HK-2 (cell line): Measurements from ENCODE around the gene CCDC171.
"Not testable (repeated sequence)": the region's sequence is repeated elsewhere in the genome, so short reads cannot be mapped to it uniquely, and the experiment has no call there.

ENCODE experiments used
- DNase-seq: peaks from one replicate; pipeline ENCODE4 v3.0.0-alpha.2; 2018; ENCODE audit not compliant: unreplicated experiment

CCDC171 gene

GRCh38 chr9:15570769-15571168, 17.9 kb downstream of the CCDC171 start:
- no peak for DNase-seq

DNA sequence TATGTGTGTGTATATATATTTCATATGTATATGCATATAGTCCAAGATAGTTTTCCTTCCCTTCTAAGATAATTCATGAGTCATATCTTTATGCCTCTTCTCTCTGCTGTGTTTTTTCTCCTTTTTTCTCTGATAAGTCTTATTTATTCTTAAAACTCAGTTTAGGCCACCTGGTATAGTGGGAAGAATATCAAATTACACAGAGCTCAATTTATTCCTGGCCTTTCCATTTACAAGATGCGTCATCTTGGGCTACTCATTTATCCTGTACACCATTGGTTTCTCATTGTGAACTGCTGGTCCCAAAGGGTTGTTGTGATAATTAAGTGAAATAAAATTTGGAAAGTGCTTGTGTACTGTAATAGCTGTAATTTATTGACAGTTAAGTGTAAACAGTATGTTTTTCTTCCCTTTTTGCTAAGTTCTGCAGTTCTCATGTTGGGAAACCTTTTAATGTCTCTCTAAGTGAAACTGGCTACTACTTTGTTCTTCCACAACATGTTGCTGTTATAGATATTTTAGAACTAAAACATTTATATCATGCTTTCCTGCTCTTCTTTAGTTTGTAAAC, 19.4 kb downstream of the CCDC171 start:
- no peak for DNase-seq

GRCh38 chr9:15576350-15577050, 23.7 kb downstream of the CCDC171 start:
- no peak for DNase-seq

DNA sequence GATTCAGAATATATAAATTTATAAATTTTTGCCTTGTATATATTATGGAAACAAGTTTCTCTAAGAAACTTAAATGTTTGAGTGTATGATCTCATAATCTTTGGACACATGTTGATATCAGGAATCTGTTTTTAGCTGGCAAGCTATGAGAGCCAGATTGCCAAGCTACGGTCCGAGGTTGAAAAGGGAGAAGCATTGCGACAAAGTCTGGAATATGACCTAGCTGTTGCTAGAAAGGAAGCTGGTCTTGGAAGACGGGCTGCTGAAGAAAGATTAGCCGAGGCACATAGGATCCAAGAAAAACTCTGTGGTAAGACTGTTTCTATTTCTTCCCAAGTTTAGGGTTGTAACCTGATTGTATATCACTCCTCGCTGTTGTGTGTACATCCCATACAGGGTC, 25.9 kb downstream of the CCDC171 start:
- no peak for DNase-seq

DNA sequence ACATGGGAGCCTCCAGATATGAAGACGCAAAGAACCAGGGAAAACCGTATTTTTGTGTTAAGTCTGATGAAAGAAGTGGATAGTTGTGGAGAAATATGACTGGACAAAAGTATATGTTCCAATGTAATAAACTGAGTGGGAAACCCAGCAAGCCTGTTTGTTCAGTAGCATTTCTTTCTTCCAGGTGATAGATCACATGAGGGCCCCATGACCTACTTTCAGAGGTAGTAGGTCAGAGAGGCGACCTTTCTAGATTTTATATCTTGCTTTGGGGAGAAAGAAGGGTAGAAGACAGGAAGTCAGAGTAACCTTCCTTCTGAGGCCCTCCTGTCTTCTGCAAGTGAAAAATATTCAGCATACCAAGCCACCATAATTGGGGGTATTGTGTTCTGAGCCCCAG, 31.5 kb downstream of the CCDC171 start:
- DNase-seq = no peak

- no peak for DNase-seq
Measured at GRCh38 chr9:15592317-15592716, 39.5 kb downstream of the CCDC171 start.

DNA sequence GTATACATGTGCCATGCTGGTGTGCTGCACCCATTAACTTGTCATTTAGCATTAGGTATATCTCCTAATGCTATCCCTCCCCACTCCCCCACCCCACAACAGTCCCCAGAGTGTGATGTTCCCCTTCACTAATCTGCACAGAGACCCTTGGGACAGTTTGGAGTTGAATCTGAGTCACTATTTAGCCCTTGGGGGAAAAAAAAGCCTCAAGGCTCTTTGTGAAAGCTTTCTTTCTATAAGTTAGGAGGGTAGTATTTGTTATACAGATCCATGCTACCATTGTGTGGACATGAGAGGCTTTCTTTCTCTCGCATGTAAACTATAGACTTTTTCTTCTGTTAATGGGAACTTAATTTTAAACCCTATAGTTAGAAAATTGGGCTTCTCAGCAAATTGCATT, 40.1 kb downstream of the CCDC171 start:
- DNase-seq = not testable (repeated sequence)

- not testable (repeated sequence) for DNase-seq
Measured at GRCh38 chr9:15600666-15601330, 48.0 kb downstream of the CCDC171 start.

- DNase-seq = no peak
Measured at GRCh38 chr9:15606643-15607472, 54.0 kb downstream of the CCDC171 start.

- no peak for DNase-seq
Measured at GRCh38 chr9:15612962-15613361, 60.1 kb downstream of the CCDC171 start.

DNA sequence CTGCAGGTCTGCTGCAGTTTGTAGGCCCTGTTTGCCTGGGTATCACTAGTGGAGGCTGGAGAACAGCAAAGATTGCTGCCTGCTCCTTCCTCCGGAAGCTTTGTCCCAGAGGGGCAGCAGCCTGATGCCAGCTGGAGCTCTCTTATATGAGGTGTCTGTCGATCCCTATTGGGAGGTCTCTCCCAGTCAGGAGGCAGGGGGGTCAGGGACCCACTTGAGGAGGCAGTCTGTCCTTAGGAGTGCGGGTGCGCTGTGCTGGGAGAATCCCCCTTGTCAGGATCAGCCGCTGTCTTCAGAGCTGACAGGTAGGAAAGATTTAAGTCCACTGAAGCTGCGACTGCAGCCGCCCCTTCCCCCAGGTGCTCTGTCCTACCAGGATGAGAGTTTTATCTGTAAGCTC, 64.9 kb downstream of the CCDC171 start:
- no peak for DNase-seq

GRCh38 chr9:15618540-15619331, 65.9 kb downstream of the CCDC171 start:
- DNase-seq = no peak

DNA sequence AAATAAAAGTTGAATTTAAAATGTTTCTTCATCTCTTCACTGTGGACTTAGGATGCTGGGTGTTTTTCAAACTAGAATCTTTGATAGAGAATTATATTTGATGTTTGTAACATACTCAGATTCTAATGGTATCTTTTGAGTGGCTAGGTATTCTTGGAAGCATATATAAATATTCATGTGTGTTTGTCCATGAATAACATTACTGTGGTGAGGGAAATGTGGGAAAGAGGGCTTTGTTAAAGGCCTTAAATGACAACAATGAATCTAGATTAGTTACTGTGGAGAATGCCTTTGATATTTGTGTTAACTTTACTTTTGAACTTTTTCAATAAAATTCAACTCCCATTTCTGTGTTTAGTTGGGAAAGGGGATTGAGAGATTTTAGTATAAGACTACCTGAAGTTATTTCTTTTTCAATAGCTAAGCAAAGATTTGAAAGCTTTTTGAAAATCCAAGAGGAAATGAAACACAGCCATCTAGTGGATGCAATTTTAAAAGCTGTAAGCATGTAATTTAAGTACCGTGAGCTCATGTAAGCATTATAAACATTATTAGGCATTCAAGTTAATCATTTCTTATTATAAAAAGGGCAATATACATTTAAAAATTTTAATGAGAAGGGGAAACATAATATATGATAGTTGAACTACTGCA, 69.6 kb downstream of the CCDC171 start:
- DNase-seq = no peak

- no peak for DNase-seq
Measured at GRCh38 chr9:15635752-15636151, 82.9 kb downstream of the CCDC171 start.

GRCh38 chr9:15640121-15640520, 87.3 kb downstream of the CCDC171 start:
- DNase-seq = no peak

DNA sequence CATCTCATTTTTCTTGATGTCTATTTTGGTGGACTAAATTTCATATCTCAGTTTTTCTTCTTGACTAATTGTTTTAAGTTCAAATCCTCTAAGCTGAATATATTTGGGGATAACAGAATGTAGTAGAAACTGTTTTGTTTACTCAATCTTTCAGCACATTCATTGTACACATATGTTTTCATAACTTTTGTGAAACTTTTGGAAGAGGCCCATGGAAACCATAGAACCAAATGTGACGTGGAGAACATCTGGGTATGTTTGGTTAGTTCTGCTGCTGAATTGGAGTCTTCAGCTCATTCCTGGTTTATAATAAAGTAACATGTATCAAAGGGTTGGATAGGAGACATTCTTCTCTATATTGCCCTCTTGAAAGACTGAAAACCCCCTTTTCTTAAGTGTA, 88.4 kb downstream of the CCDC171 start:
- DNase-seq = no peak

DNA sequence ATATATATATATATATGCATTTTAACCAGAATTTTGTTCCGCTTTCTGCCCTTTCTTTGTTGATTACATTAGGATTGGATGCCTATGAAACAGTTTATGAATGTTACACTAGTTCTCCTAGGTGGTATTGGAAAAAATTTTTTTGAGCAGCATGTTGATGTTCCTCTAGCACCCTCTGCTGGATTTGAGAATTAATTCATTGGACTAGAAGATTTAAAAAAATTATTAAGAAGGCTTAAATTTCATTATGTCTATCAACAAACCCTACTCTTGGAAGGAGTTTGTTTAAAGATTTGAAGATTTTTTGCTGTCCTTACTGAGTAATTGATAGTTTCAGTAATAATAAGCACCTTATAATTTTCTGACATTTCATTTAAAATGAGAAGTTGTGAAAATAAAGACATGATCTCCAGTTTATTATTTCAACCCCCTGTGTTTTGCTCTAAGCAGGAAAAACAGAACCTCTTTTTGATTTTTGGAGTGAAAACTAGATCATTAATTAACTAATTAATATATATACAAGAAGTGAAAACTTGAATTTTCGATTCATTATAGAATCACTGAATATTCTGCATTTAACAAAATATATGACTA, 89.6 kb downstream of the CCDC171 start:
- DNase-seq = no peak

GRCh38 chr9:15670246-15670645, 117.4 kb downstream of the CCDC171 start:
- DNase-seq = no peak

- no peak for DNase-seq
Measured at GRCh38 chr9:15670894-15671293, 118.1 kb downstream of the CCDC171 start.

GRCh38 chr9:15693701-15694100, 140.9 kb downstream of the CCDC171 start:
- DNase-seq = no peak

DNA sequence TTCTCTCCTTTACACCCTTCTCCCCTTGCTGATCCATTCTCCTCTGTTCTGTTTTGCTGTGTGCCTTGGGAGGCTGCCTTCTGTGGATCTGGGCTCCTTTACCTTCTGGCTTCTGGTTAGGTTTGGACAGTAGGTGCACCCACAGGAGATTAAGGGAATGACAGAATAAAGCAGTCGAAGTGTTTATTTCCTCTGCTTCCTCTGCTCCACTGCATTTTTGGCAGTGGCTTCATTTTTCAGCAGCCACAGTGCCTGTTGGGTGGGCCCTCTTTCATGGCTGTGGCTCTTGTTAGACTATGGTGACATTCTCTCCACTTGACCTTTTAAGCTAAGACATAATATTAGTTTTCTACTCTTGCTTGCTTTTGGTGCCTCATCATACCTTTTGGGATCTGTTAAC, 144.1 kb downstream of the CCDC171 start:
- DNase-seq = no peak
